AG04450 (cell line): ENCODE results near the gene FMNL2. TPM values are rescaled to one million over a fixed set of nuclear protein-coding genes. Genes with fewer than 3 reads are reported as not detected.

Source experiments
- CTCF ChIA-PET: fragments of 300-600, 350-600 bp; formaldehyde crosslinking; extraction: SDS; loops from one replicate; lab custom pipeline; 2022; ENCODE audit warnings: antibody characterized with exemption, inconsistent platforms; lab: Charles Lee
- POLR2A ChIA-PET: fragments of 350-600 bp; formaldehyde crosslinking; extraction: SDS; loops from one replicate; lab custom pipeline; 2021; ENCODE audit warnings: antibody characterized with exemption, inconsistent platforms; lab: Yijun Ruan, JAX
- DNase-seq: peaks from one replicate; pipeline ENCODE4 v3.0.0-alpha.2; 2011; ENCODE audit warnings: low read depth, low spot score
- H3K27ac ChIP-seq: one replicate; pipeline ENCODE4 v1.5.1; 2012; ENCODE audit warnings: low read depth, low read length, control low read depth
- H3K27me3 ChIP-seq: one replicate; pipeline ENCODE4 v1.6.0; 2012; ENCODE audit warnings: low read length; ENCODE audit not compliant: control insufficient read depth, insufficient read depth
- H3K4me3 ChIP-seq: 2 replicates; pipeline ENCODE4 v1.5.1; 2011; ENCODE audit warnings: mild to moderate bottlenecking, low read depth, low read length, control low read depth
- H3K9me3 ChIP-seq: 2 replicates; pipeline ENCODE4 v1.5.1; 2012; ENCODE audit warnings: low read length; ENCODE audit not compliant: control insufficient read depth, insufficient read depth
- polyA plus RNA-seq: library from polyadenylated mRNA; depleted of rRNA; stranded (reverse); fragments of >200 nt; gene quantifications from 2 replicates; pipeline ENCODE4 v1.2.3, GENCODE V29; 2011
- TF ChIP-seq, protein P1 (sequence below): IDR thresholded peaks from 2 replicates; pipeline ENCODE4 v1.5.1; 2011; ENCODE audit warnings: low read depth, low read length, control low read depth, inconsistent platforms

The FMNL2 gene
- polyA plus RNA-seq, 1 experiment = 22.0 TPM

DNA sequence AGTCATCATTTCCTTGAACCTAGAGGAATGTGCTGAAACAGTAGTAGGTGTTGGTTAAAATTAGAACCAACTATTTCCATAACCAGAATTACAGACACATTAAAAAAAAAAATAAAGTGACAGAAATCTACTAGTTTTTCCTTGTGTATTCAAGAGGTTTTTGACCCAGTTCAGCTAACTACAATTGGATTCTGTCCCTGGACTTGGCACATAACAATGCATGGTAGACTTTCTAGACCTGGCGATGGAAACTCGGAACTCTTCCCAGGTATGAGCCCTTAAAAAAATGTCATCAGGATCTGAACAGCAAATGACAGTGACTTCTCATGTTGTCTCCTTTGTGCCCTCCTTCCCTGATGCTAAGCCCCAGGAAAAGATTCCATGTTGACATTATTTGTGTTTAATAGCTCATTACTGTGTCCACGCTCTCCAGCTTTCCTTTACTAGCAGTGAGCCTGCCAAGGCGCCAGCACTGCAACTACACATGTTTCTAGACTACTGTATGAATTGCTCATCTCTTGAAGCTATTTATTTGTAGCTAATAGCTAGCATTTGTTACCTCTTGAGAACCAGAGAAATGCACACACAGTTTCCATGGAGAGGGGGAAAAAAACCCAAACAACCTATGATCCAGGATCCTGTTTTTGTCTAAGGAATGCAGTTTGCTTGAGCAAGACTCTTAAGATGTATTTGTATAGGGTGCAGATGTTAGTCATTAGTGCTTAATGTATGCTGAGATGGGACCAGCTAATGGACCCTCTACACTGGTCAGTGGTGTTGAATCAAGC lies 148.5 kb downstream of the FMNL2 start:
- TF ChIP-seq, protein P1, sequence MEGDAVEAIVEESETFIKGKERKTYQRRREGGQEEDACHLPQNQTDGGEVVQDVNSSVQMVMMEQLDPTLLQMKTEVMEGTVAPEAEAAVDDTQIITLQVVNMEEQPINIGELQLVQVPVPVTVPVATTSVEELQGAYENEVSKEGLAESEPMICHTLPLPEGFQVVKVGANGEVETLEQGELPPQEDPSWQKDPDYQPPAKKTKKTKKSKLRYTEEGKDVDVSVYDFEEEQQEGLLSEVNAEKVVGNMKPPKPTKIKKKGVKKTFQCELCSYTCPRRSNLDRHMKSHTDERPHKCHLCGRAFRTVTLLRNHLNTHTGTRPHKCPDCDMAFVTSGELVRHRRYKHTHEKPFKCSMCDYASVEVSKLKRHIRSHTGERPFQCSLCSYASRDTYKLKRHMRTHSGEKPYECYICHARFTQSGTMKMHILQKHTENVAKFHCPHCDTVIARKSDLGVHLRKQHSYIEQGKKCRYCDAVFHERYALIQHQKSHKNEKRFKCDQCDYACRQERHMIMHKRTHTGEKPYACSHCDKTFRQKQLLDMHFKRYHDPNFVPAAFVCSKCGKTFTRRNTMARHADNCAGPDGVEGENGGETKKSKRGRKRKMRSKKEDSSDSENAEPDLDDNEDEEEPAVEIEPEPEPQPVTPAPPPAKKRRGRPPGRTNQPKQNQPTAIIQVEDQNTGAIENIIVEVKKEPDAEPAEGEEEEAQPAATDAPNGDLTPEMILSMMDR = no peak
- CTCF ChIA-PET = interaction anchor here (1.0 kb wide), 1 partner anchor 447 kb away, joined by 3 read pairs; no protein-coding TSS in a partner anchor

DNA sequence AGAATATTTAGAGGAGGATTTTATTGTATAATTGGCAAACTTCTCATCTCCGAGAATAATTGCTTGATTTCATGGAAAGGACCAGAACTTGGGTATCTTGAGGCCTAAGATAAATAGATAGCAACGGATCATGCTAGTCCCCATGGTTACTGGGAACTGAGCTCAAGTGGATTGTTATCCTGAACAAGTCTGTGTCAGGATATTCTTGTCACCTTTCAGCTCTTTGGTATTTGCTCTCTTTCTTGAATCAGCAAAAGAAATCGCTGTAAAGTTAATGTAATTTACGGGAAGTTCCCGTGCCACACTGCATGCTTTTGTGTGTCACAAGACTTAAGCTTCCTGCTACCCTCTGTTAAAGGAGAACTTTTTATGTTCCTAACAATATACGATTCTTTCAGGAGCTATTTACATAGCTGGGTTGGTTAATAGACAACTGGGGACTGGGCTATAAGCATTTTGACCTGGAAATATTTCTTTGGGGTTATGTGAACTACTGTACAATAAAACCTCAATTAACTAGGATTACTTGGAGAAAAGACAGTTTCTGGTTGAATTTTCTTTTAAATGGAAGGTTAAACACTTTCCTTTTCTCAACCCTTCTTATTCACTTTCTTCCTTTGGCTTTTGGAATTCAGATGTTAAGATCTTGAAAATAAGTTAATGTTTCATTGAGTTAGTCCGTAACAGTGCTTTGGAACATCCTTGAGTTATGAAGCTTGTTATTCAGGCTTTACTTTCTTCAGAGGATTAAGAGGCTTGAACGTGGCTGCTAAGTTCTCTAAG lies 151.2 kb downstream of the FMNL2 start:
- Histone ChIP-seq H3K27me3 (no peaks in the 10 kb centered on the region), H3K4me3 (no peak overlapping the region), H3K27ac (no peak overlapping the region), H3K9me3 (no peaks in the 10 kb centered on the region)
- no peak for DNase-seq
- TF ChIP-seq, protein P1 = no peak
- ChIA-PET CTCF (interaction anchor here (0.6 to 1.4 kb wide), 3 partner anchors 48 to 106 kb away, joined by 3 read pairs; no protein-coding TSS in a partner anchor), POLR2A (no interaction called here)

More for the DNA sequence above, 148.5 kb downstream of the FMNL2 start:
- Histone ChIP-seq H3K9me3 (no peaks in the 10 kb centered on the region), H3K27ac (no peak overlapping the region), H3K4me3 (no peak overlapping the region), H3K27me3 (no peaks in the 10 kb centered on the region)
- no peak for DNase-seq
- POLR2A ChIA-PET = no interaction called here

DNA sequence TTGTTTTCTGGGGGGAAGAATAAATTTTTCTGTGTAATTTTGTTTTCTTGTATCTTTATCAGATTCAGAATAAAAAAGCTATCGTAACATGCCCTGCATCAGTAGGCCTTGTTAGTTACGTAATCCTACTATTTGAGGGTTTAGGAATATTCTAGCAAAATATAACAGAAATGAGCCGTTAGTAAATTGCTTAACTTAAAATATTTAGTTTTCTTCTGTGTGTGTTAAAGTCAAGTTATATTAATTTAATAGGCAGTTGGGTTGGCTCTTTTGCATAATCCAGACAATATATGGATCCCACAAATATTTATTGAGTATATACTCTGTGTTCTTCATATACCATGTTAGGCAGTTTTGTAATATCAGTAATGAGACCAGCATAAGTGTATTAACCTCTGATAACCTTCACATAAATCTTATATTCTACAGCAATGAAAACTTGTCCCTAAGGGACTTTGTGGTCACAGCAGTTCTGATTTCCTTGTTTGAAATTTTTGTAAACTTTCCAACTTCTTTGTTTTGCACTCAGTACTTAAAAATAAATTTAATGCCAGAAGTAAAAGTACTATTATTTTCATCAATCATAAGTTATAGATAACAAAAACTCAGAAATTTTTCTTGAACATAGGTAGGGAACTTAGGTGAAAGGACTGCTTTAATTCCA lies 151.9 kb downstream of the FMNL2 start:
- TF ChIP-seq, protein P1 = no peak
- CTCF ChIA-PET = interaction anchor here (0.6 to 1.4 kb wide), 3 partner anchors 47 to 106 kb away, joined by 3 read pairs; no protein-coding TSS in a partner anchor
- Histone ChIP-seq H3K4me3 (no peak overlapping the region), H3K27ac (no peak overlapping the region), H3K9me3 (no peaks in the 10 kb centered on the region), H3K27me3 (no peaks in the 10 kb centered on the region)
- POLR2A ChIA-PET = no interaction called here
- no peak for DNase-seq

DNA sequence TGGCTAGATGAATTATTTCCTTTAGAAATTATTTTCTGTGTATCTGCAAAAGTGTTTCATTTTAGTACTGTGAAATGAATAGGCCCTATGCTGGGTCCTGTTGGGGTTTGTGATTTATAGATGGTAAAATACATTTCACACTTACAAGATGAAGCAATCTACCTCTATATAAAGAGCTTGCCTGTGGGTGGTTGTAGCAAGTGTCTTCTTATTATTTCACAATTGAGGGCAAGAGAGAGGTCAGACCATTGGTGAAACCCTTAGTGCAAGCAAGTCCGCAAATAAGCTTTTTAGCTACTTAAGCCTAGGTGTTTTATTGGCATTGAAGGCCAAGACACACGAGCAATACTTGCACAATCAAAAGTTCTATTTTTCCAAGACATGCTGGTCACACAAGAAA lies 153.1 kb downstream of the FMNL2 start:
- Histone ChIP-seq H3K27me3 (no peaks in the 10 kb centered on the region), H3K4me3 (no peak overlapping the region), H3K27ac (no peak overlapping the region), H3K9me3 (no peaks in the 10 kb centered on the region)
- ChIA-PET CTCF (interaction anchor here (0.6 to 1.8 kb wide), 2 partner anchors 9 to 46 kb away, joined by 3 to 5 read pairs; no protein-coding TSS in a partner anchor), POLR2A (no interaction called here)
- TF ChIP-seq, protein P1 = no peak
- DNase-seq = no peak
